CD4-positive, alpha-beta T cell (primary cell): ENCODE data around the gene GPSM3. TPM values are rescaled to one million over a fixed set of nuclear protein-coding genes. Genes with fewer than 3 reads are reported as not detected.

ENCODE experiments used
- ATAC-seq: fragments of 200-7000 bp; cut with Tn5 transposase; one replicate; pipeline ENCODE4 v1.10.0; 2022; ENCODE audit warnings: mild to moderate bottlenecking; ENCODE audit not compliant: poor library complexity
- CTCF ChIA-PET: fragments of 350-600 bp; sonication (Branson Sonifier 250); formaldehyde crosslinking; loops from one replicate; lab custom pipeline; 2021; ENCODE audit warnings: antibody characterized with exemption, inconsistent platforms; lab: Charles Lee
- POLR2A ChIA-PET: fragments of 350-600 bp; sonication (Branson Sonifier 250); formaldehyde crosslinking; loops from one replicate; lab custom pipeline; 2021; ENCODE audit warnings: antibody characterized with exemption, inconsistent platforms; lab: Charles Lee
- DNase-seq, 14 experiments: peaks; one replicate each; pipeline ENCODE4 v3.0.0-alpha.2; 2013 to 2020; ENCODE audit warnings: mixed read lengths in 2 of 14
- H3K27ac ChIP-seq, 2 donors: one replicate each; pipeline versions ENCODE4 v1.5.1 to v1.7.0; 2013; ENCODE audit warnings: low read length in 2 of 2, low read depth in 1 of 2, mild to moderate bottlenecking in 1 of 2
- H3K27me3 ChIP-seq, 2 experiments: 1 replicate in 1 of 2; 2 replicates in 1 of 2; pipeline versions ENCODE4 v1.6.1 to v1.7.0; 2013; ENCODE audit warnings: low read length in 2 of 2, control low read depth in 1 of 2, mild to moderate bottlenecking in 1 of 2, moderate library complexity in 1 of 2; ENCODE audit not compliant: insufficient read depth in 2 of 2, control insufficient read depth in 1 of 2
- H3K36me3 ChIP-seq: one replicate; pipeline ENCODE4 v1.6.1; 2013; ENCODE audit warnings: low read length, control low read depth; ENCODE audit not compliant: insufficient read depth
- H3K4me1 ChIP-seq: one replicate; pipeline ENCODE4 v1.6.1; 2013; ENCODE audit warnings: low read length, control low read depth; ENCODE audit not compliant: insufficient read depth
- H3K4me3 ChIP-seq: one replicate; pipeline ENCODE4 v1.5.1; 2013; ENCODE audit warnings: mild to moderate bottlenecking, low read length, moderate library complexity
- H3K9me3 ChIP-seq, 2 experiments: 1 replicate in 1 of 2; 2 replicates in 1 of 2; pipeline versions ENCODE4 v1.6.1 to v1.7.0; 2013; ENCODE audit warnings: low read length in 2 of 2, mild to moderate bottlenecking in 2 of 2, control low read depth in 1 of 2, moderate library complexity in 1 of 2; ENCODE audit not compliant: control insufficient read depth in 1 of 2, insufficient read depth in 1 of 2
- H3K27ac Mint-ChIP-seq: one replicate; pipeline ENCODE4 v1.8.0; 2020; ENCODE audit warnings: mixed read lengths
- H3K27me3 Mint-ChIP-seq: one replicate; pipeline ENCODE4 v1.8.0; 2021; ENCODE audit warnings: mixed read lengths
- H3K36me3 Mint-ChIP-seq: one replicate; pipeline ENCODE4 v1.8.0; 2021; ENCODE audit warnings: low read depth, mixed read lengths
- H3K4me1 Mint-ChIP-seq: one replicate; pipeline ENCODE4 v1.8.0; 2021; ENCODE audit warnings: low read depth, mixed read lengths
- H3K4me3 Mint-ChIP-seq: one replicate; pipeline ENCODE4 v1.8.0; 2020; ENCODE audit warnings: mild to moderate bottlenecking, mixed read lengths
- H3K9me3 Mint-ChIP-seq: one replicate; pipeline ENCODE4 v1.8.0; 2020; ENCODE audit warnings: mixed read lengths
- intact Hi-C, 2 experiments: fragments of 100-400 bp; cut with DNase I in 1 of 2; cut with micrococcal nuclease in 1 of 2; formaldehyde crosslinking; loops; one replicate each; pipeline versions ENCODE4 v1.15.1 to v1.9.0; 2023 to 2025; cut with DNase I, micrococcal nuclease
- total RNA-seq, 174 experiments: library from RNA in 2 of 174; stranded (reverse) in 2 of 174; gene quantifications; one replicate each; pipeline ENCODE4 v1.2.3 and lab custom pipeline; 2021 to 2026
- TF ChIP-seq, protein P1 (sequence below): fragments of 200-600 bp; IDR thresholded peaks from one replicate; pipeline ENCODE4 v1.8.0; 2022; ENCODE audit warnings: antibody characterized with exemption, mild to moderate bottlenecking

Gene GPSM3
- total RNA-seq, 2 experiments from 2014 or later: 190 to 202 TPM

DNA sequence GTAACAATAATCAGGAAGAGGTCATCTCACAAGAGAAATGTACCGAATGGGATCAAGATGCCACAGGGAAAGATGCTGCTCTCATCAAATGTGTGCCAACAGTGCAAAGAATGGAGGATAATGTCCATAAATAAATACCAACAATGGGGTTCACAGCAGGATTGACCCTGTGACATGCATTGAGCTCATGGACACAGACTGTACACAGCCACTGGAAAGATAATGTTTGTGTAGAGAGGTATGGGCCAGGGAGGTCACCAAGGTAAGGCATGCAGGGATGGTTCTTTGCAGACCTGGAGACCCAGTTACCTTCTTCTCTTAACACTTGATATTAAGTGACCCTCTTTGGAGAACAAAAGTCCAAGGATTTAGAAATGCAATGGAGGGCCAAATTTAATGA is 18.0 kb downstream of the GPSM3 start:
- no peak overlapping the region for H3K27ac ChIP-seq
- CTCF ChIA-PET: no interaction called here

DNA sequence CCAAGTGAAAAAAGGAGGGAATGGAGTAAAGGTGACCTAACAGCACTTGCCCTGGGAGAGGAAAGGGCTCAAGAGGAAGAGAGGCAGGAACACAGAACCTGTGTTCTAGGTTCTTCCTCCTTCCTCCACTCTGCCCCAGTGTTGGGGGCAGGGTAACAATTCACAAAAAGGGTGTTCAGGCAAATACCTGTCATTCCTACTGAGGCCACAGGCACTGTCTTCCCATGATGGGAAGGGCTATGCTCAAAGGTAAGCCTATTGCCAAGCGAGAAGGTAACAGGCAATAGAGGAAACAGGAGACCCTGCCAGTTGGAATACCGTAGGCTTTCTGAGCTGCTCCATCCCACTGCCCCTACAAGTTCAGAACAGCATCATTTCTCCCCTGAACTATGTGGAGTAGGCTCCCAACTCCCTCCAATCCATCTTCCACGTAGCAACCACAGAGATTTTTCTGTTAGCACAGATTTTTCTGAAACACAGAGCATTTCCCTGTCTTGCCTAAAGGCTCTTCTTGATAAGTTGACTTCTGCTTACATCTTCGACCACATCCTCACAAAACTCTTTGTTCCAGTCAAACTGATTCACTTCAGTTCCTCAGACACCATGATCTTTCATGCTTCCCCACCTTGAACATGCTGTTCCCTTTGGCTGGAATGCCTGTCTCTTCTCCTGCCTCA is 19.3 kb downstream of the GPSM3 start:
- Mint-ChIP-seq H3K9me3 (no peaks in the 10 kb centered on the region), H3K36me3 (peaks cover 40% of the 10 kb centered on the region), H3K27ac (peak overlapping the region; percentile 24), H3K4me3 (peak overlapping the region; percentile 55), H3K27me3 (no peaks in the 10 kb centered on the region), H3K4me1 (peaks cover 66% of the 10 kb centered on the region)
- CTCF ChIA-PET: no interaction called here
- DNase-seq (no peak), ATAC-seq (no peak)
- peaks cover 47% of the 10 kb centered on the region for H3K4me1 ChIP-seq
- TF ChIP-seq, protein P1, sequence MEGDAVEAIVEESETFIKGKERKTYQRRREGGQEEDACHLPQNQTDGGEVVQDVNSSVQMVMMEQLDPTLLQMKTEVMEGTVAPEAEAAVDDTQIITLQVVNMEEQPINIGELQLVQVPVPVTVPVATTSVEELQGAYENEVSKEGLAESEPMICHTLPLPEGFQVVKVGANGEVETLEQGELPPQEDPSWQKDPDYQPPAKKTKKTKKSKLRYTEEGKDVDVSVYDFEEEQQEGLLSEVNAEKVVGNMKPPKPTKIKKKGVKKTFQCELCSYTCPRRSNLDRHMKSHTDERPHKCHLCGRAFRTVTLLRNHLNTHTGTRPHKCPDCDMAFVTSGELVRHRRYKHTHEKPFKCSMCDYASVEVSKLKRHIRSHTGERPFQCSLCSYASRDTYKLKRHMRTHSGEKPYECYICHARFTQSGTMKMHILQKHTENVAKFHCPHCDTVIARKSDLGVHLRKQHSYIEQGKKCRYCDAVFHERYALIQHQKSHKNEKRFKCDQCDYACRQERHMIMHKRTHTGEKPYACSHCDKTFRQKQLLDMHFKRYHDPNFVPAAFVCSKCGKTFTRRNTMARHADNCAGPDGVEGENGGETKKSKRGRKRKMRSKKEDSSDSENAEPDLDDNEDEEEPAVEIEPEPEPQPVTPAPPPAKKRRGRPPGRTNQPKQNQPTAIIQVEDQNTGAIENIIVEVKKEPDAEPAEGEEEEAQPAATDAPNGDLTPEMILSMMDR: no peak
- intact Hi-C loops: loop anchor here in 1 of 2 experiments (10.0 kb wide), 1 partner anchor 198 kb away; the partner anchor contains the start of gene DXO
- peaks cover 25% of the 10 kb centered on the region for H3K36me3 ChIP-seq
- POLR2A ChIA-PET: interaction anchor here (1.0 kb wide), 1 partner anchor 27 kb away, joined by 4 read pairs; no protein-coding TSS in a partner anchor
- no peak overlapping the region for H3K27ac ChIP-seq
- H3K4me3 ChIP-seq: no peak overlapping the region
- no peaks in the 10 kb centered on the region for H3K27me3 ChIP-seq
- H3K9me3 ChIP-seq: no peaks in the 10 kb centered on the region

More for the DNA sequence above, 18.0 kb downstream of the GPSM3 start:
- intact Hi-C loops: loop anchor here in 1 of 2 experiments (10.0 kb wide), 1 partner anchor 200 kb away; the partner anchor contains the start of gene DXO
- H3K27me3 ChIP-seq: no peaks in the 10 kb centered on the region
- no peaks in the 10 kb centered on the region for H3K9me3 Mint-ChIP-seq
- no peaks in the 10 kb centered on the region for H3K27me3 Mint-ChIP-seq
- H3K36me3 ChIP-seq: peaks cover 13% of the 10 kb centered on the region
- peaks cover 56% of the 10 kb centered on the region for H3K4me1 ChIP-seq
- DNase-seq (no peak), ATAC-seq (no peak)
- peak overlapping the region; percentile 18 for H3K27ac Mint-ChIP-seq
- H3K4me3 Mint-ChIP-seq: peak overlapping the region; percentile 91
- H3K9me3 ChIP-seq: no peaks in the 10 kb centered on the region
- H3K4me3 ChIP-seq: no peak overlapping the region
- H3K36me3 Mint-ChIP-seq: peaks cover 40% of the 10 kb centered on the region
- peaks cover 79% of the 10 kb centered on the region for H3K4me1 Mint-ChIP-seq
- TF ChIP-seq, protein P1: no peak
- POLR2A ChIA-PET: no interaction called here

DNA sequence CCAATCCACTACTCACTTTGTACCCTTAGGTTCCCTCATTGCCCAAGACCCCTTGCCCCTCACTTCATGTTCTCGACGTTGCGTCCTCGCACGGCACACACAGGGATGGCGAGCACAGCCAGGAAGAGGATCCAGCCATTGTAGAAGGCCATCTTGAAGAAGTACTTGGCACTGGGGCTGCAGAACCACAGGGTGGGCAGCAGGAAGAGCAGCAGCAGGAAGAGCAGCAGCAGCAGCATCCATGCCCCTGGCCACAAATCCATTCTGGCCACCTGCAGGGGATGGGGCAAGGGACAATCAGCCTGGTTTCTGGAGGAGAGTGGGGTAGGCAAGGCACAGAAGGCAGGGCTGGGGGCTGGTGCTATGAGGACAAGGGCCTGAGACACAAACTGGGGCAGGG is 21.2 kb downstream of the GPSM3 start:
- ChIA-PET CTCF (no interaction called here), POLR2A (interaction anchor here (0.5 to 1.0 kb wide), 2 partner anchors 19 to 1958 kb away, joined by 3 to 4 read pairs; partner anchors contain the start of genes PBX2 and TRIM26)
- no peak for ATAC-seq
- peaks cover 48% of the 10 kb centered on the region for H3K4me1 Mint-ChIP-seq
- Histone ChIP-seq H3K36me3 (peaks cover 45% of the 10 kb centered on the region), H3K9me3 (no peaks in the 10 kb centered on the region), H3K4me3 (no peak overlapping the region), H3K27me3 (no peaks in the 10 kb centered on the region), H3K27ac (no peak overlapping the region), H3K4me1 (peaks cover 32% of the 10 kb centered on the region)
- no peaks in the 10 kb centered on the region for H3K9me3 Mint-ChIP-seq
- peaks cover 41% of the 10 kb centered on the region for H3K36me3 Mint-ChIP-seq
- TF ChIP-seq, protein P1: no peak
- H3K4me3 Mint-ChIP-seq: peak overlapping the region; percentile 44
- no peak overlapping the region for H3K27ac Mint-ChIP-seq
- intact Hi-C loops: loop anchor here in 1 of 2 experiments (10.0 kb wide), 1 partner anchor 196 kb away; the partner anchor contains the start of gene DXO
- DNase-seq: no peak
- no peaks in the 10 kb centered on the region for H3K27me3 Mint-ChIP-seq
